Esophagus squamous epithelium (tissue), 5 donors: ENCODE results near the gene PLCB4. TPM values are rescaled to one million over a fixed set of nuclear protein-coding genes. Genes with fewer than 3 reads are reported as not detected.

Experiments used
- DNase-seq: peaks from one replicate; lab custom pipeline; 2025; lab: John Stamatoyannopoulos, UW
- H3K27ac ChIP-seq, 4 donors: fragments of 200-600 bp; sonication (generic); one replicate each; pipeline ENCODE4 v1.5.1; 2016 to 2019; ENCODE audit warnings: mild to moderate bottlenecking in 1 of 4
- H3K27me3 ChIP-seq, 4 donors: fragments of 200-600 bp; sonication (generic); 1 replicate in 3 of 4; 2 replicates in 1 of 4; pipeline versions ENCODE4 v1.5.1 to v1.6.0; 2017 to 2021; ENCODE audit warnings: antibody characterized with exemption in 1 of 4
- H3K36me3 ChIP-seq, 3 donors: fragments of 200-600 bp; sonication (generic); one replicate each; pipeline ENCODE4 v1.5.1; 2016 to 2019
- H3K4me1 ChIP-seq, 3 donors: fragments of 200-600 bp; sonication (generic); one replicate each; pipeline ENCODE4 v1.5.1; 2017 to 2019
- H3K4me3 ChIP-seq, 4 donors: fragments of 200-600 bp; sonication (generic); 1 replicate in 3 of 4; 2 replicates in 1 of 4; pipeline ENCODE4 v1.5.1; 2016 to 2019; ENCODE audit warnings: mild to moderate bottlenecking in 2 of 4, moderate library complexity in 1 of 4
- H3K9me3 ChIP-seq, 3 donors: fragments of 200-600 bp; sonication (generic); one replicate each; pipeline ENCODE4 v1.5.1; 2016 to 2019
- CTCF ChIP-seq, 6 experiments: fragments of 450-650 bp in 4 of 6; fragments of 200-600 bp in 2 of 6; sonication (generic) in 2 of 6; IDR thresholded peaks; one replicate each; pipeline ENCODE4 v1.5.1; 2016 to 2019; ENCODE audit warnings: antibody characterized with exemption in 6 of 6, mild to moderate bottlenecking in 4 of 6, moderate library complexity in 4 of 6
- POLR2A ChIP-seq, 4 donors: fragments of 450-650 bp; IDR thresholded peaks; one replicate each; pipeline ENCODE4 v1.6.1; 2017; ENCODE audit warnings: antibody characterized with exemption in 4 of 4, mild to moderate bottlenecking in 4 of 4, moderate library complexity in 3 of 4
- WGBS, 2 donors: methylation state at CpG; one replicate each; pipeline ENCODE4 v1.1.5; 2018; 5-methylcytosine and 5-hydroxymethylcytosine counted together
- intact Hi-C: fragments of 100-400 bp; cut with DNase I; formaldehyde crosslinking; loops from one replicate; pipeline ENCODE4 v1.15.0; 2022
- total RNA-seq, 4 donors: library from RNA; depleted of rRNA; stranded (reverse); fragments of >200 nt; gene quantifications; one replicate each; pipeline ENCODE4 v1.1.0, GENCODE V29; 2016
- donor health status: DM: yes; HTN: yes; CAD: no.

PLCB4 gene
- total RNA-seq, 4 donors from 2014 or later: 1.1 to 13.7 (median 2.8) TPM

GRCh38 chr20:9330151-9330550 lies 261.3 kb downstream of the PLCB4 start:
- no peak for TF ChIP-seq POLR2A (IDR thresholded peaks at IDR 0.05)
- no peak for TF ChIP-seq CTCF (IDR thresholded peaks at IDR 0.05)
- intact Hi-C loops: no loop called here
- no peaks in the 10 kb centered on the region for H3K27me3 ChIP-seq
- no peak overlapping the region for H3K4me3 ChIP-seq
- no peak overlapping the region for H3K27ac ChIP-seq
- WGBS, 2 donors: 90% methylated on average over 1 to 4 of the region's 4 CpGs
- no peak for DNase-seq
- no peaks in the 10 kb centered on the region for H3K9me3 ChIP-seq
- no peaks in the 10 kb centered on the region for H3K4me1 ChIP-seq
- no peaks in the 10 kb centered on the region for H3K36me3 ChIP-seq

- Histone ChIP-seq H3K36me3 (no peaks in the 10 kb centered on the region), H3K27me3 (no peaks in the 10 kb centered on the region), H3K4me3 (no peak overlapping the region), H3K4me1 (no peaks in the 10 kb centered on the region), H3K27ac (no peak overlapping the region), H3K9me3 (no peaks in the 10 kb centered on the region)
- WGBS, 2 donors: 75 to 80% methylated on average over 2 of the region's 2 CpGs
- no peak for TF ChIP-seq POLR2A (IDR thresholded peaks at IDR 0.05)
- TF ChIP-seq CTCF (IDR thresholded peaks at IDR 0.05): no peak
- DNase-seq: no peak
- intact Hi-C loops: no loop called here
Measured at GRCh38 chr20:9331707-9332435, 263.0 kb downstream of the PLCB4 start.

- TF ChIP-seq POLR2A (IDR thresholded peaks at IDR 0.05): no peak
- no peak for TF ChIP-seq CTCF (IDR thresholded peaks at IDR 0.05)
- 63 to 65% methylated on average over 3 of the region's 3 CpGs for WGBS, 2 donors
- H3K4me1 ChIP-seq: no peaks in the 10 kb centered on the region
- no peaks in the 10 kb centered on the region for H3K27me3 ChIP-seq
- H3K9me3 ChIP-seq: no peaks in the 10 kb centered on the region
- intact Hi-C loops: no loop called here
- H3K27ac ChIP-seq: no peak overlapping the region
- DNase-seq: no peak
- H3K4me3 ChIP-seq: no peak overlapping the region
- H3K36me3 ChIP-seq: no peaks in the 10 kb centered on the region
Measured at GRCh38 chr20:9332791-9333479, 264.0 kb downstream of the PLCB4 start.

DNA sequence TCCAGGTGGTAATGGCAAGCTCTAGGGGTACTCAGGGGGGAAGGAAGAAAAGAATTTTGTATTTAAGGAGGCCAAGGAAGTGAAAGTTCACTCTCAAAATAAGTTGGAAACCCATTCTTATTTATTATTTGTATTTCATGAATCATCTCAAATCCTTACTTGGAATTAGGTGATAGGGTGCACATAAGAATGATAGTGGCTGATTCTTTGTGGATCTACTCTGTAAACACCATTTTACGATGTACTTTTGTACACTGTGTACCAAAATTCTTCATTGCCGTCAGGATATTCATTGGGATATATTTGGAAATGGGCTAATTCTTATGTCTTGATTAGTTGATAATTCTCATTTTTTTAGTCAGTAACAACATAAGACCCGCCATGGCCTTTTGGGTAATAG lies 266.0 kb downstream of the PLCB4 start:
- H3K36me3 ChIP-seq: no peaks in the 10 kb centered on the region
- intact Hi-C loops: no loop called here
- no peak for DNase-seq
- 90 to 91% methylated on average over 3 of the region's 3 CpGs for WGBS, 2 donors
- no peak overlapping the region for H3K27ac ChIP-seq
- TF ChIP-seq POLR2A (IDR thresholded peaks at IDR 0.05) (no peak), CTCF (IDR thresholded peaks at IDR 0.05) (no peak)
- H3K4me3 ChIP-seq: no peak overlapping the region
- no peaks in the 10 kb centered on the region for H3K27me3 ChIP-seq
- H3K9me3 ChIP-seq: no peaks in the 10 kb centered on the region
- H3K4me1 ChIP-seq: no peaks in the 10 kb centered on the region

GRCh38 chr20:9338101-9338500 lies 269.2 kb downstream of the PLCB4 start:
- DNase-seq: no peak
- Histone ChIP-seq H3K27me3 (no peaks in the 10 kb centered on the region), H3K27ac (no peak overlapping the region), H3K36me3 (no peaks in the 10 kb centered on the region), H3K4me1 (no peaks in the 10 kb centered on the region), H3K4me3 (no peak overlapping the region), H3K9me3 (no peaks in the 10 kb centered on the region)
- no peak for TF ChIP-seq POLR2A (IDR thresholded peaks at IDR 0.05)
- no peak for TF ChIP-seq CTCF (IDR thresholded peaks at IDR 0.05)
- intact Hi-C loops: no loop called here
